Measurements from ENCODE around the gene CCDC74A.
"Not testable (repeated sequence)": the region's sequence is repeated elsewhere in the genome, so short reads cannot be mapped to it uniquely, and the experiment has no call there.

DNA sequence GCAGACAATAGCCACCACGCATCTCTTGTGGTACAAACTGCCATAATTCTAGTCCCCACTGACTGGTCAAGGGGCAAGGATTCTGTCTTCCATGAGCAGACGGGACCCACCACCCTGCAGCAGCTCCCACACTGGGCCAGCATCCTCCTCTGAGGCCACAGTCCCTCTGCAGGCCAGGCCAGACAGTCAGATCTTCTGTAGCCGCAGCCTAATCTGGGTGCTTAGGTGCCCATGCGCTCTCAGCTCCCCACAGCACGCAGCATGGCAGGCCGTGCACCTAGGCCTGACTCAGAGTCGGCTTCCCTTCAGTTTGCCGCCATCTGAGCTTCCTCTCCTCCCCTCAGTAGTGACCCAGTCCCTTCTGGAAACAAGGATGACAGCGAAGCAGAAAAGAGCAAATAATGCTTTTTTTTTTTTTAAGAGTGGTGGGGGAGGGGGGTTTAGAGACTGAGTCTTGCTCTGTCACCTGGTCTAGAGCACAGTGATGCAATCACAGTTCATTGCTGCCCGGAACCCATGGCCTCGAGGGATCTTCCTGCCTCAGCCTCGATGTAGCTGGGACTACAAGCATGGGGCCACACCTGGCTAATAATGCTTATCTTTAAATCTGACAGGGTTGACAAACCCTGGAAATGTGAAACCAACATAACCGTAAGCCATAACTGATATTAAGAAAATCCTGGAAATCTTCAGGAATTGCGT, 41.3 kb upstream of the CCDC74A start:
- not testable (repeated sequence) for TF ChIP-seq CTCF (conservative IDR thresholded peaks at IDR 0.05; ENCODE audit: low read depth, low read length); EZH2phosphoT487 (IDR thresholded peaks at IDR 0.05; ENCODE audit: borderline replicate concordance, low read length)

Measured in PC-3 (cell line).